ENCODE measurements around the gene FANCD2.

- TF ChIP-seq CTCF (IDR thresholded peaks at IDR 0.05) (no peak), EP300 (IDR thresholded peaks at IDR 0.05) (no peak), POLR2A (IDR thresholded peaks at IDR 0.05) (no peak)
Measured at GRCh38 chr3:10023587-10024310, 2.5 kb upstream of the FANCD2 start.
